ENCODE results near the gene PIERCE2.

Gene PIERCE2

DNA sequence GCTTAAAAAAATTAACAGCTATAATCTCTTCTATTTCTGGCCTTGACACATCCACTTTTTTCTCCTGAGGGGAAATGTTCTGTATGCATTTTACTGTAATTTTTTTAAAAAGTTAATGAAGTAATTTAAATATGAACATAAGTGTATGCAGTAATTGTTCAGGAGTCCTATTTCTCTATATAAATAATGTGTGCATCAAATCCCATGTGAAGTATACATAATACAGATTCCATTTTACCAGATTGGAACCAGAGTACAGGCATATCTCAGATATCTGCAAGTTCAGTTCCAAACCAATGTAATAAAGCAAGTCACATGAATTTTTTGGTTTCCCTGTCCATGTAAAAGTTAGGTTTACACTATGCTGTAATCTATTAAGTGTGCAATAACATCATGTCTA, 26.7 kb upstream of the PIERCE2 start:
- TF ChIP-seq, protein P1, sequence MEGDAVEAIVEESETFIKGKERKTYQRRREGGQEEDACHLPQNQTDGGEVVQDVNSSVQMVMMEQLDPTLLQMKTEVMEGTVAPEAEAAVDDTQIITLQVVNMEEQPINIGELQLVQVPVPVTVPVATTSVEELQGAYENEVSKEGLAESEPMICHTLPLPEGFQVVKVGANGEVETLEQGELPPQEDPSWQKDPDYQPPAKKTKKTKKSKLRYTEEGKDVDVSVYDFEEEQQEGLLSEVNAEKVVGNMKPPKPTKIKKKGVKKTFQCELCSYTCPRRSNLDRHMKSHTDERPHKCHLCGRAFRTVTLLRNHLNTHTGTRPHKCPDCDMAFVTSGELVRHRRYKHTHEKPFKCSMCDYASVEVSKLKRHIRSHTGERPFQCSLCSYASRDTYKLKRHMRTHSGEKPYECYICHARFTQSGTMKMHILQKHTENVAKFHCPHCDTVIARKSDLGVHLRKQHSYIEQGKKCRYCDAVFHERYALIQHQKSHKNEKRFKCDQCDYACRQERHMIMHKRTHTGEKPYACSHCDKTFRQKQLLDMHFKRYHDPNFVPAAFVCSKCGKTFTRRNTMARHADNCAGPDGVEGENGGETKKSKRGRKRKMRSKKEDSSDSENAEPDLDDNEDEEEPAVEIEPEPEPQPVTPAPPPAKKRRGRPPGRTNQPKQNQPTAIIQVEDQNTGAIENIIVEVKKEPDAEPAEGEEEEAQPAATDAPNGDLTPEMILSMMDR (IDR thresholded peaks at IDR 0.05) = no peak

DNA sequence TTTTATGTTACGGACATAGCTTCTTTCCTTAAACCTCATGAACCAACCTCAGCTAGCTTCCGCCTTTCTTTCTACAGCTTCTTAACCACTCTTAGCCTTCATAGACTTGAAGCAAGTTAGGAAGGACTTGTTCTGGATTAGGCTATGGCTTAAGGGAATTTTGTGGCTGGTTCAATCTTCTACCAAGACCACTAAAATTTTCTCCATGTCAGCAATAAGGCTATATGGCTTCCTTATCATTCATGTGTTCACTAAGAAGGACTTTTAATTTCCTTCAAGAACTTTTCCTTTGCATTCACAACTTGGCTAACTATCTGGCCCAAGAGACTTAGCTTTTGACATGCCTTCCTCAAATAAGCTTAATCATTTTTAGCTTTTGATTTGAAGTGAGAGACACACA, 24.6 kb upstream of the PIERCE2 start:
- TF ChIP-seq, protein P1 (IDR thresholded peaks at IDR 0.05) = no peak

DNA sequence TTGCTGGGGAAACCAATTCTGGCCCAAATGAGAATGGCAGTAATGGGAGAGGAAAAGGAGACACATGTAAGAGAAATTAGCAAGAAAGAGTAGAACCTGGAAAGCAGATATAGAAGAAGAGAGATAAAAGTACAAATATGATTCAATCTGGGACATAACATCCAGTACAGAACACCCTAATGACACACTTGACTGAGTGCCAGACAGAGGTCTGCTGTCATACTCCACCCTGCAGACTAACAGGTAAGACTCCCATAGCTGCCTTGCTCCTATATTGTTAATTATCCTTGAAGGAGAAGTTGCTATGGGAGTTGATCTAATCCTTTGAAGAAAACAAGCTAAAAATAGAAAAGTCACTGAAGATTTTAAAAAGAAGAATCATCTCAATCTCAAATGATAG, 21.3 kb upstream of the PIERCE2 start:
- TF ChIP-seq, protein P1 (IDR thresholded peaks at IDR 0.05) = no peak

DNA sequence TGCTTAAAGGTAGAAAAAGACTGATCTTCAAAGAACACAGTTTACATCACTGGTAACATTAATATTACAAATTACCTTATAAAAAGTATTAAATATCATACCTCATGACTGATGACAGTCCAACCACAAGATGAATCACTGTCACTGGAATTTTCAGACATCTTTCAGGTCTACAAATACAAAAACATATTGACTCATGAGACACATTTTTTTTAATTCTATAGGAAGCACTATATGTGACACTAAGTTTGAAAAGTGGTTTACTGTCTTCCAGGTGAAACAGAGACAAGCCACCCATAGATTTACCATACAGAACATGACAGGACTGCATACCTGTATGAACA, 19.1 kb upstream of the PIERCE2 start:
- TF ChIP-seq, protein P1 (IDR thresholded peaks at IDR 0.05) = no peak

DNA sequence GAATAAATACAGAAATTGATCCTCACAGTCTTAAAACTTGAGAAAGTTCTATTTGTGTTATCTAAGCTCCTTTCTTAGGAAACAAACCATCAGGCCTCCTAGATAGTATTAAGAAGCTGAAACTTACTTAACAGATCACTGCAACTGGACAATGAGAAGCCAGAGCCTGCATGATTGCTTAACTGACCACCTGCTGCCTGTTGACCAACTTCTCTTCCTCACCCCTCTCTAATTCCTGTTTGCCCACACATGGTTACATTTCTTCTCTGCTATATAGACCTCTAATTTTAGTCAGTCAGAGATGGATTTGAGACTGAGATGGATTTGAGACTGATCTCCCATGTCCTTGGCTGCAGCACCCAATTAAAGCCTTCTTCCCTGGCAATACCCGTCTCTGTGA, 13.6 kb upstream of the PIERCE2 start:
- TF ChIP-seq, protein P1 (IDR thresholded peaks at IDR 0.05) = no peak

DNA sequence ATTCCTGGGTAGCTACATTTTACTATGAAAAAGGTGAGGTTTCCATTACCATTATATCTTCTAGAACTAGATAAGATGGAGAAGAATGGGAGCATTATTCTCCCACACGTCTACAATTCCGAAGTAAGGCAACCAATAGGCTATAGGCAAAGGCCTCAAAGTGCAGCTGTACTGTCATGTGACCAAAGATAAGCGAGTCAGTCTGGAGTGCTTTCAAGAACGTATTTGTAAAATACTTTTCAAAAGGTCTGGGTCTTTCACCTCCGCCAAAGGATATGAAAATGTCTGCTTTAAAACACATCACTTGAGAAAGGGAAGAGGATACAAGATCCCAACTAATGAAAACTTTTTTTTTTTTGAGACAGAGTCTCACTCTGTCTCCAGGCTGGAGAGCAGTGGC, 10.1 kb upstream of the PIERCE2 start:
- TF ChIP-seq, protein P1 (IDR thresholded peaks at IDR 0.05) = no peak

DNA sequence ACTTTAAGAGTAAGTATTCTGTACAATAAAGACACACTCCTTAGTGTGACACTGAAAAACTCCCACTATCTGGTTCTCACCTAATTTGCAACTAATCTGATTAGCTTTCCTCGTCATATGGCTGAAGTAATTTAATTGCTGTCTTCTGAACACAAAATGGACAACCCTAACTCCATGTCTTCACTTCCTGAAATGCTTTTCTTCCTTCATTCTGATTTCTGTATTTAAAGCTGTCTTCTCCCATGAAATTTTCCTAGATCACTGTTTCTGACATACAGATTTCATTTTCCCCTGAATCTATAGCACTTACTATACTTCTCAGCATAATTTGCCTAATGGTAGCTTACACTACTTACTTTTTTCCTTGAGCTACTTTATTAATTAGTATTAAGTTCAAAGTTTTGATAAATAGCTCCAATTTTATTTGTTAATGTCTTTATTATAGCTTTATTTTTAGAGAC, 6.5 kb upstream of the PIERCE2 start:
- TF ChIP-seq, protein P1 (IDR thresholded peaks at IDR 0.05) = no peak

DNA sequence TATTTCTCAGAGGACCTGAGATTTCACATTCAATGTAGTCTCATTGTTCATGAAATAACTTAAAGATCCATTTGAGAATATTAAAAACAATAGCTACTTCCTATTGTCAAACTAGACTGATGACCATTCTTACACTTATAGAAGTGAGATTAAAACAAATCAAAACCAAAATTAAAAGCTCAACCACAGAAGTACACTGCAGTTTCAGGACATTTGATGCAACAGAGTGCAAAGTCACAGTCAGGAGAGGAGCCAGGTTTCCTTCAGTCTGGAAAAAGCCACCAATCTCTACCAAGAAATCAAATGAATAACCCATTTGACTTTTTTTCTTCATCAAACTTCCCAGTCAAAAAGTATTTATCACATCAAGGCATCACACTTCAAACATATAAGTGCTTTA, 5.6 kb upstream of the PIERCE2 start:
- TF ChIP-seq, protein P1 (IDR thresholded peaks at IDR 0.05) = no peak

Measured in LNCAP (cell line).